Mesenteric fat pad (tissue), 1 donor: ENCODE results near the gene ACOT7. TPM values are rescaled to one million over a fixed set of nuclear protein-coding genes. Genes with fewer than 3 reads are reported as not detected.

Experiments used
- DNase-seq: peaks from one replicate; pipeline ENCODE4 v3.0.0-alpha.2; 2020; ENCODE audit warnings: low spot score
- total RNA-seq: library from RNA; stranded (reverse); fragmentation: NEBNext Ultra II Directional; extraction: Animal tissue kit (Norgen Biotek cat#: 25700); gene quantifications from one replicate; pipeline ENCODE4 v1.2.1, GENCODE V29; 2021
- donor health status: DM: yes; HTN: yes; CAD: no.

The ACOT7 gene
- total RNA-seq, 1 donor from 2014 or later: 9.6 TPM

GRCh38 chr1:6288665-6289064 lies 104.9 kb downstream of the ACOT7 start:
- DNase-seq: no peak

GRCh38 chr1:6288026-6288425 lies 105.5 kb downstream of the ACOT7 start:
- DNase-seq: no peak

- no peak for DNase-seq
Observed at GRCh38 chr1:6287431-6287886, 106.1 kb downstream of the ACOT7 start.

- DNase-seq: no peak
Observed at GRCh38 chr1:6287029-6287428, 106.5 kb downstream of the ACOT7 start.

GRCh38 chr1:6286266-6286665 lies 107.3 kb downstream of the ACOT7 start:
- no peak for DNase-seq

- no peak for DNase-seq
Observed at GRCh38 chr1:6285336-6285735, 108.2 kb downstream of the ACOT7 start.

GRCh38 chr1:6282577-6283270 lies 110.8 kb downstream of the ACOT7 start:
- no peak for DNase-seq

GRCh38 chr1:6281511-6282402 lies 111.8 kb downstream of the ACOT7 start:
- no peak for DNase-seq

- DNase-seq: no peak
Observed at GRCh38 chr1:6280761-6281451, 112.7 kb downstream of the ACOT7 start.

GRCh38 chr1:6279613-6280383 lies 113.8 kb downstream of the ACOT7 start:
- no peak for DNase-seq

- DNase-seq: no peak
Observed at GRCh38 chr1:6279066-6279465, 114.5 kb downstream of the ACOT7 start.

GRCh38 chr1:6278263-6278662 lies 115.3 kb downstream of the ACOT7 start:
- no peak for DNase-seq

- no peak for DNase-seq
Observed at GRCh38 chr1:6276811-6277555, 116.6 kb downstream of the ACOT7 start.

GRCh38 chr1:6275826-6276782 lies 117.5 kb downstream of the ACOT7 start:
- DNase-seq: no peak

- DNase-seq: no peak
Observed at GRCh38 chr1:6274622-6275139, 118.9 kb downstream of the ACOT7 start.

- no peak for DNase-seq
Observed at GRCh38 chr1:6274102-6274501, 119.5 kb downstream of the ACOT7 start.

GRCh38 chr1:6273380-6273891 lies 120.1 kb downstream of the ACOT7 start:
- no peak for DNase-seq

- no peak for DNase-seq
Observed at GRCh38 chr1:6272868-6273267, 120.7 kb downstream of the ACOT7 start.

- DNase-seq: no peak
Observed at GRCh38 chr1:6272452-6272851, 121.1 kb downstream of the ACOT7 start.
